ENCODE measurements around the gene CCNL2. TPM values are rescaled to one million over a fixed set of nuclear protein-coding genes. Genes with fewer than 3 reads are reported as not detected.

Gene CCNL2
- total and polyA plus RNA-seq, 2 of the 13 experiments (the other 11 are each of a cell fraction or from before 2014, with no cell fraction given): 105 to 340 TPM

GRCh38 chr1:1432951-1433803 lies 34.0 kb upstream of the CCNL2 start (continued):
- TF ChIP-seq, protein P1, sequence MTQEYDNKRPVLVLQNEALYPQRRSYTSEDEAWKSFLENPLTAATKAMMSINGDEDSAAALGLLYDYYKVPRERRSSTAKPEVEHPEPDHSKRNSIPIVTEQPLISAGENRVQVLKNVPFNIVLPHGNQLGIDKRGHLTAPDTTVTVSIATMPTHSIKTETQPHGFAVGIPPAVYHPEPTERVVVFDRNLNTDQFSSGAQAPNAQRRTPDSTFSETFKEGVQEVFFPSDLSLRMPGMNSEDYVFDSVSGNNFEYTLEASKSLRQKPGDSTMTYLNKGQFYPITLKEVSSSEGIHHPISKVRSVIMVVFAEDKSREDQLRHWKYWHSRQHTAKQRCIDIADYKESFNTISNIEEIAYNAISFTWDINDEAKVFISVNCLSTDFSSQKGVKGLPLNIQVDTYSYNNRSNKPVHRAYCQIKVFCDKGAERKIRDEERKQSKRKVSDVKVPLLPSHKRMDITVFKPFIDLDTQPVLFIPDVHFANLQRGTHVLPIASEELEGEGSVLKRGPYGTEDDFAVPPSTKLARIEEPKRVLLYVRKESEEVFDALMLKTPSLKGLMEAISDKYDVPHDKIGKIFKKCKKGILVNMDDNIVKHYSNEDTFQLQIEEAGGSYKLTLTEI (CRISPR knock-in tag; conservative IDR thresholded peaks at IDR 0.05): no peak
- TF ChIP-seq THYN1 (CRISPR knock-in tag; IDR thresholded peaks at IDR 0.05; ENCODE audit: borderline replicate concordance, low read depth) (no peak), ZBTB20 (CRISPR knock-in tag; IDR thresholded peaks at IDR 0.05; ENCODE audit: borderline replicate concordance, low read depth) (peak; percentile 75), FOXK2 (IDR thresholded peaks at IDR 0.05) (peak; percentile 55), ZNF235 (CRISPR knock-in tag; IDR thresholded peaks at IDR 0.05; ENCODE audit: borderline replicate concordance) (peak; percentile 75; the same call in 1 of the 2 replicates), FOXA1 (IDR thresholded peaks at IDR 0.05) (no peak), FOXA1 (CRISPR knock-in tag; IDR thresholded peaks at IDR 0.05) (no peak; the same call in 1 of the 2 replicates), ZNF333 (CRISPR knock-in tag; IDR thresholded peaks at IDR 0.05; ENCODE audit: borderline replicate concordance) (no peak), CCAR2 (optimal IDR thresholded peaks at IDR 0.05; ENCODE audit: low read depth, low read length) (peak; percentile 86), ZNF75D (CRISPR knock-in tag; IDR thresholded peaks at IDR 0.05; ENCODE audit: borderline replicate concordance) (no peak), HOMEZ (CRISPR knock-in tag; IDR thresholded peaks at IDR 0.05; ENCODE audit: low read depth) (peak; percentile 11; the same call in 1 of the 2 replicates), ZNF121 (CRISPR knock-in tag; IDR thresholded peaks at IDR 0.05) (peak; percentile 61; the same call in 1 of the 2 replicates), ZNF382 (CRISPR knock-in tag; IDR thresholded peaks at IDR 0.05; ENCODE audit: borderline replicate concordance) (no peak), ZNF644 (CRISPR knock-in tag; IDR thresholded peaks at IDR 0.05; ENCODE audit: low read depth) (peak; percentile 14; the same call in 1 of the 2 replicates), ZSCAN22 (CRISPR knock-in tag; IDR thresholded peaks at IDR 0.05) (0 out of 2 replicates have a peak, but pooled peaks have one; percentile 22), PCBP2 (optimal IDR thresholded peaks at IDR 0.05; ENCODE audit: low read depth, low read length, poor library complexity, severe bottlenecking) (no peak), KMT2B (CRISPR knock-in tag; IDR thresholded peaks at IDR 0.05) (peak; percentile 54; the same call in 1 of the 2 replicates), NONO (IDR thresholded peaks at IDR 0.05) (no peak), NONO (CRISPR knock-in tag; conservative IDR thresholded peaks at IDR 0.05) (peak; percentile 61; the same call in 1 of the 2 replicates), POGZ (CRISPR knock-in tag; IDR thresholded peaks at IDR 0.05) (no peak; the same call in none of the 2 replicates), ZNF772 (CRISPR knock-in tag; IDR thresholded peaks at IDR 0.05) (peak; percentile 78; the same call in 1 of the 2 replicates), HCFC1 (IDR thresholded peaks at IDR 0.05; ENCODE audit: low read depth, low read length) (no peak), NBN (conservative IDR thresholded peaks at IDR 0.05) (no peak), BRCA1 (CRISPR knock-in tag; IDR thresholded peaks at IDR 0.05) (no peak)
- TF ChIP-seq, protein P2, sequence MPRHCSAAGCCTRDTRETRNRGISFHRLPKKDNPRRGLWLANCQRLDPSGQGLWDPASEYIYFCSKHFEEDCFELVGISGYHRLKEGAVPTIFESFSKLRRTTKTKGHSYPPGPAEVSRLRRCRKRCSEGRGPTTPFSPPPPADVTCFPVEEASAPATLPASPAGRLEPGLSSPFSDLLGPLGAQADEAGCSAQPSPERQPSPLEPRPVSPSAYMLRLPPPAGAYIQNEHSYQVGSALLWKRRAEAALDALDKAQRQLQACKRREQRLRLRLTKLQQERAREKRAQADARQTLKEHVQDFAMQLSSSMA (CRISPR knock-in tag; IDR thresholded peaks at IDR 0.05): 0 out of 2 replicates have a peak, but pooled peaks have one; percentile 65
- TF ChIP-seq, protein P3, sequence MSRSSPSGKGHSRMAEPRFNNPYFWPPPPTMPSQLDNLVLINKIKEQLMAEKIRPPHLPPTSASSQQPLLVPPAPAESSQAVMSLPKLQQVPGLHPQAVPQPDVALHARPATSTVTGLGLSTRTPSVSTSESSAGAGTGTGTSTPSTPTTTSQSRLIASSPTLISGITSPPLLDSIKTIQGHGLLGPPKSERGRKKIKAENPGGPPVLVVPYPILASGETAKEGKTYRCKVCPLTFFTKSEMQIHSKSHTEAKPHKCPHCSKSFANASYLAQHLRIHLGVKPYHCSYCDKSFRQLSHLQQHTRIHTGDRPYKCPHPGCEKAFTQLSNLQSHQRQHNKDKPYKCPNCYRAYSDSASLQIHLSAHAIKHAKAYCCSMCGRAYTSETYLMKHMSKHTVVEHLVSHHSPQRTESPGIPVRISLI (CRISPR knock-in tag; IDR thresholded peaks at IDR 0.05; ENCODE audit: borderline replicate concordance): 0 out of 2 replicates have a peak, but pooled peaks have one; percentile 18
